WERI-Rb-1 (cell line): ENCODE measurements around the gene DNLZ.

Experiments
- DNase-seq: peaks from one replicate; pipeline ENCODE4 v3.0.0-alpha.2; 2020
- H3K27ac ChIP-seq: fragments of 250-450 bp; sonication (Bioruptor Pico); 2 replicates; pipeline ENCODE4 v1.5.1; 2020; ENCODE audit warnings: mild to moderate bottlenecking, moderate library complexity
- H3K27me3 ChIP-seq: fragments of 250-450 bp; sonication (Bioruptor Pico); 2 replicates; pipeline ENCODE4 v1.5.1; 2021; ENCODE audit warnings: mild to moderate bottlenecking, low read depth, moderate library complexity; ENCODE audit not compliant: insufficient read depth, severe bottlenecking
- H3K36me3 ChIP-seq: fragments of 250-450 bp; sonication (Bioruptor Pico); 2 replicates; pipeline ENCODE4 v1.5.1; 2020; ENCODE audit warnings: mild to moderate bottlenecking, moderate library complexity
- H3K4me3 ChIP-seq: 2 replicates; pipeline ENCODE4 v1.5.1; 2011; ENCODE audit warnings: low read depth, mild to moderate bottlenecking, control low read depth, low read length
- H3K9me3 ChIP-seq: fragments of 250-450 bp; sonication (Bioruptor Pico); 2 replicates; pipeline ENCODE4 v1.5.1; 2021; ENCODE audit warnings: mild to moderate bottlenecking, moderate library complexity; ENCODE audit not compliant: severe bottlenecking
- TF ChIP-seq, protein P1 (sequence below): IDR thresholded peaks from 2 replicates; pipeline ENCODE4 v1.5.1; 2011; ENCODE audit warnings: low read depth, mild to moderate bottlenecking, control low read depth, inconsistent platforms, low read length

DNLZ gene

DNA sequence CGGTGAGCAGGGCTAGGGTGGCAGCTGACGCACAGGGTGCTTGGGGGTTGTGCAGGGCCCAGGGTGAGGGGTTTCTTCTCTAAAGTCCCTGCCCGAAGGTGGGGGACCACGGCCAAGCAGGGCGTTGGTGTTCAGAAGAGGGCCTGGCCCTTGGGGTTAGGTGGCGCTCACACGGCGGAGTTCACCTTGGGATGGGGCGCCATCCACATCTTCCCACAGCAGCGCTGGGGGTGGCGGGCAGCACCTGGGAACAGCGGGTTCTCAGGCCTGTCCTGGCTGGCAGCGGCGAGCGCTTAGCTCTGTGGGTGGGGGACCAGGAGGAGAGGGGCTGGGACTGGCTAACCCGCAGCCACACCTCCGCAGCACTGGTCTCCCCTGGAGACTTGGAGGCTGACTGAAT is 30.1 kb downstream of the DNLZ start:
- Histone ChIP-seq H3K27me3 (no peaks in the 10 kb centered on the region), H3K36me3 (peaks cover 71% of the 10 kb centered on the region), H3K4me3 (no peak overlapping the region), H3K9me3 (no peaks in the 10 kb centered on the region), H3K27ac (peak overlapping the region; percentile 18)
- no peak for DNase-seq
- TF ChIP-seq, protein P1, sequence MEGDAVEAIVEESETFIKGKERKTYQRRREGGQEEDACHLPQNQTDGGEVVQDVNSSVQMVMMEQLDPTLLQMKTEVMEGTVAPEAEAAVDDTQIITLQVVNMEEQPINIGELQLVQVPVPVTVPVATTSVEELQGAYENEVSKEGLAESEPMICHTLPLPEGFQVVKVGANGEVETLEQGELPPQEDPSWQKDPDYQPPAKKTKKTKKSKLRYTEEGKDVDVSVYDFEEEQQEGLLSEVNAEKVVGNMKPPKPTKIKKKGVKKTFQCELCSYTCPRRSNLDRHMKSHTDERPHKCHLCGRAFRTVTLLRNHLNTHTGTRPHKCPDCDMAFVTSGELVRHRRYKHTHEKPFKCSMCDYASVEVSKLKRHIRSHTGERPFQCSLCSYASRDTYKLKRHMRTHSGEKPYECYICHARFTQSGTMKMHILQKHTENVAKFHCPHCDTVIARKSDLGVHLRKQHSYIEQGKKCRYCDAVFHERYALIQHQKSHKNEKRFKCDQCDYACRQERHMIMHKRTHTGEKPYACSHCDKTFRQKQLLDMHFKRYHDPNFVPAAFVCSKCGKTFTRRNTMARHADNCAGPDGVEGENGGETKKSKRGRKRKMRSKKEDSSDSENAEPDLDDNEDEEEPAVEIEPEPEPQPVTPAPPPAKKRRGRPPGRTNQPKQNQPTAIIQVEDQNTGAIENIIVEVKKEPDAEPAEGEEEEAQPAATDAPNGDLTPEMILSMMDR = no peak

GRCh38 chr9:136333045-136333444 is 30.5 kb downstream of the DNLZ start:
- Histone ChIP-seq H3K9me3 (no peaks in the 10 kb centered on the region), H3K27me3 (no peaks in the 10 kb centered on the region), H3K36me3 (peaks cover 67% of the 10 kb centered on the region), H3K4me3 (no peak overlapping the region), H3K27ac (peak overlapping the region; percentile 18)
- TF ChIP-seq, protein P1 = no peak
- DNase-seq = no peak

DNA sequence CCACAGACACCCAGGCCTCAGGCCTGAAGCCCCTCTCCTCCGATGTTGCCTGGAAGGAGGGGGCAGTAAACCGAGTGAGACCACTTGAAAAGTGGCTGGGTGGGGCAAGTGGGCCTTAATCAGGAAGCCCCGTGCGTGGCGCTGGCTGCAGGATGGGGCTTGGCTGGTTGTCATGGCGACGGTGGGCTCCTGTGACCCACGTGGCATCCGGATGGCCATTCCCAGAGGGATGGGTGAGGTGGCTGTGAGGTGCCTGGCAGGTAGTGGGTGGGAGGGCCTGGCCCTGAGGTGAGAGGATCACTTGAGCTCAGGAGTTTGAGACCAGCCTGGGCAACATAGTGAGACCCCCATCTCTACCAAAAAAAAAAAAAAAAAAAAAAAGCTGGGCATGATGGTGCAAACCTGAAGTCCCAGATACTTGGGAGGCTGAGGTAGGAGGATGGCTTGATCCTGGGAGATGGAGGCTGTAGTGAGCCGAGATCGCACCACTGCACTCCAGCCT is 31.0 kb downstream of the DNLZ start:
- Histone ChIP-seq H3K27me3 (no peaks in the 10 kb centered on the region), H3K4me3 (no peak overlapping the region), H3K27ac (no peak overlapping the region), H3K9me3 (no peaks in the 10 kb centered on the region), H3K36me3 (peaks cover 62% of the 10 kb centered on the region)
- TF ChIP-seq, protein P1 = no peak
- no peak for DNase-seq

GRCh38 chr9:136331556-136332481 is 31.7 kb downstream of the DNLZ start:
- TF ChIP-seq, protein P1 = no peak
- Histone ChIP-seq H3K4me3 (peak overlapping the region; percentile 27), H3K27me3 (no peaks in the 10 kb centered on the region), H3K9me3 (no peaks in the 10 kb centered on the region), H3K36me3 (peaks cover 55% of the 10 kb centered on the region), H3K27ac (peak overlapping the region; percentile 45)
- DNase-seq = peak; percentile 90

DNA sequence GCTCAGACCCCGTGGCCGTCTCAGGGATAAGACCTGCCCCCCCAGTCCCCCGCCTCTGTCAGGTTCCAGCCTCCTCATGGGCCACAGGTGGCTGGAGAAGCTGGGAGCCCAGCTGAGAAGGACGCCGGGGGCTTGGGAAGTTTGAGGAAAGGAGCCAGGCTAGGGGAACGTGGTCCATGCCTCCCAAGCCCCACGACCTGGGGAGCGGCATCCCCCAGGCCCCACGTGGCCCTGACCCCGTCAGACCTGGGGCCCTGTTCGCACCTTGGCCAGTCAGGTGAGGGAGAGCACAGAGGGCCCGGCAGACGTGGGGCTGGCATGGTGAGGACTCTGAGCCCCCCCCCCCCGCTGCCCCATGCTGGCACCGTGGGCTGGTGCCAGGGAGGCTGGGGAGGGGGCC is 32.5 kb downstream of the DNLZ start:
- no peak for DNase-seq
- TF ChIP-seq, protein P1 = no peak
- Histone ChIP-seq H3K27ac (peak overlapping the region; percentile 45), H3K9me3 (no peaks in the 10 kb centered on the region), H3K27me3 (no peaks in the 10 kb centered on the region), H3K36me3 (peaks cover 47% of the 10 kb centered on the region), H3K4me3 (peak overlapping the region; percentile 27)
